ENCODE data around the gene CD28. TPM values are rescaled to one million over a fixed set of nuclear protein-coding genes. Genes with fewer than 3 reads are reported as not detected.

Gene CD28
- total RNA-seq, 2 donors from 2014 or later: 0.52 TPM; not detected in 1

GRCh38 chr2:203685081-203685621, 21.3 kb upstream of the CD28 start:
- H3K9me3 ChIP-seq: no peaks in the 10 kb centered on the region
- 69 to 85% methylated on average over 5 of the region's 5 CpGs for WGBS, 2 donors
- no peaks in the 10 kb centered on the region for H3K36me3 ChIP-seq (replicated peaks in 1 of 2; ENCODE audit: insufficient read depth in 1 of 2, low read depth in 2 of 2)
- H3K27me3 ChIP-seq: no peaks in the 10 kb centered on the region
- no peak overlapping the region for H3K4me3 ChIP-seq
- intact Hi-C loops (cut with DNase I): no loop called here
- DNase-seq (no peak), ATAC-seq (peak; percentile 49)
- TF ChIP-seq POLR2A (IDR thresholded peaks at IDR 0.05): no peak
- TF ChIP-seq CTCF (IDR thresholded peaks at IDR 0.05): no peak
- peak overlapping the region in 2 of 4 donors; percentile 5 to 8 for H3K27ac ChIP-seq
- H3K4me1 ChIP-seq: no peaks in the 10 kb centered on the region

- Histone ChIP-seq H3K36me3 (replicated peaks in 1 of 2; ENCODE audit: insufficient read depth in 1 of 2, low read depth in 2 of 2) (no peaks in the 10 kb centered on the region), H3K27ac (no peak overlapping the region), H3K27me3 (no peaks in the 10 kb centered on the region), H3K9me3 (no peaks in the 10 kb centered on the region), H3K4me3 (no peak overlapping the region), H3K4me1 (no peaks in the 10 kb centered on the region)
- ATAC-seq (no peak), DNase-seq (no peak)
- intact Hi-C loops (cut with DNase I): no loop called here
- WGBS, 2 donors: 81 to 83% methylated on average over 4 of the region's 4 CpGs
- TF ChIP-seq CTCF (IDR thresholded peaks at IDR 0.05) (no peak), POLR2A (IDR thresholded peaks at IDR 0.05) (no peak)
These were observed 20.5 kb upstream of the CD28 start for GRCh38 chr2:203685789-203686420.

GRCh38 chr2:203687165-203687564, 19.3 kb upstream of the CD28 start:
- Histone ChIP-seq H3K27me3 (no peaks in the 10 kb centered on the region), H3K27ac (no peak overlapping the region), H3K9me3 (no peaks in the 10 kb centered on the region), H3K4me3 (no peak overlapping the region), H3K36me3 (replicated peaks in 1 of 2; ENCODE audit: insufficient read depth in 1 of 2, low read depth in 2 of 2) (no peaks in the 10 kb centered on the region), H3K4me1 (no peaks in the 10 kb centered on the region)
- DNase-seq (no peak), ATAC-seq (no peak)
- TF ChIP-seq CTCF (IDR thresholded peaks at IDR 0.05): no peak
- TF ChIP-seq POLR2A (IDR thresholded peaks at IDR 0.05): no peak
- intact Hi-C loops (cut with DNase I): no loop called here
- WGBS, 2 donors: 89 to 93% methylated on average over 2 of the region's 2 CpGs

- H3K27me3 ChIP-seq: no peaks in the 10 kb centered on the region
- intact Hi-C loops (cut with DNase I): no loop called here
- DNase-seq (peak in 2 of 4 donors; percentile 30 to 47), ATAC-seq (peak; percentile 36)
- TF ChIP-seq POLR2A (IDR thresholded peaks at IDR 0.05) (no peak), CTCF (IDR thresholded peaks at IDR 0.05) (no peak)
- H3K4me1 ChIP-seq: no peaks in the 10 kb centered on the region
- 60 to 67% methylated on average over 4 of the region's 4 CpGs for WGBS, 2 donors
- no peak overlapping the region for H3K4me3 ChIP-seq
- H3K36me3 ChIP-seq (replicated peaks in 1 of 2; ENCODE audit: insufficient read depth in 1 of 2, low read depth in 2 of 2): no peaks in the 10 kb centered on the region
- no peak overlapping the region for H3K27ac ChIP-seq
- no peaks in the 10 kb centered on the region for H3K9me3 ChIP-seq
These were observed 17.6 kb upstream of the CD28 start for GRCh38 chr2:203688798-203689197.
